Measurements from ENCODE around the gene SCIN.

The SCIN gene

GRCh38 chr7:12586271-12586670 lies 15.8 kb downstream of the SCIN start:
- no peak for DNase-seq (ENCODE audit: low read depth)
- no peak overlapping the region for H3K4me3 ChIP-seq (ENCODE audit: control insufficient read depth, low read depth, low read length)
- no peak for TF ChIP-seq CTCF (IDR thresholded peaks at IDR 0.05; ENCODE audit: control insufficient read depth, insufficient read depth, low read depth, low read length, missing control alignments)

GRCh38 chr7:12588259-12588904 lies 17.9 kb downstream of the SCIN start:
- no peak for TF ChIP-seq CTCF (IDR thresholded peaks at IDR 0.05; ENCODE audit: control insufficient read depth, insufficient read depth, low read depth, low read length, missing control alignments)

GRCh38 chr7:12590559-12590958 lies 20.0 kb downstream of the SCIN start:
- no peak for TF ChIP-seq CTCF (IDR thresholded peaks at IDR 0.05; ENCODE audit: control insufficient read depth, insufficient read depth, low read depth, low read length, missing control alignments)
- DNase-seq (ENCODE audit: low read depth): no peak
- H3K4me3 ChIP-seq (ENCODE audit: control insufficient read depth, low read depth, low read length): no peak overlapping the region

More at GRCh38 chr7:12588259-12588904, 17.9 kb downstream of the SCIN start:
- DNase-seq (ENCODE audit: low read depth): no peak
- no peak overlapping the region for H3K4me3 ChIP-seq (ENCODE audit: control insufficient read depth, low read depth, low read length)

GRCh38 chr7:12594122-12594897 lies 23.8 kb downstream of the SCIN start:
- no peak for DNase-seq (ENCODE audit: low read depth)
- no peak for TF ChIP-seq CTCF (IDR thresholded peaks at IDR 0.05; ENCODE audit: control insufficient read depth, insufficient read depth, low read depth, low read length, missing control alignments)

GRCh38 chr7:12595148-12595547 lies 24.6 kb downstream of the SCIN start:
- no peak overlapping the region for H3K4me3 ChIP-seq (ENCODE audit: control insufficient read depth, low read depth, low read length)
- no peak for DNase-seq (ENCODE audit: low read depth)
- no peak for TF ChIP-seq CTCF (IDR thresholded peaks at IDR 0.05; ENCODE audit: control insufficient read depth, insufficient read depth, low read depth, low read length, missing control alignments)

More at GRCh38 chr7:12594122-12594897, 23.8 kb downstream of the SCIN start:
- H3K4me3 ChIP-seq (ENCODE audit: control insufficient read depth, low read depth, low read length): no peak overlapping the region

GRCh38 chr7:12596225-12596790 lies 25.8 kb downstream of the SCIN start:
- DNase-seq (ENCODE audit: low read depth): no peak
- no peak for TF ChIP-seq CTCF (IDR thresholded peaks at IDR 0.05; ENCODE audit: control insufficient read depth, insufficient read depth, low read depth, low read length, missing control alignments)
- no peak overlapping the region for H3K4me3 ChIP-seq (ENCODE audit: control insufficient read depth, low read depth, low read length)
